Amygdala (tissue), 56 donors: Measurements from ENCODE around the gene FIBCD1.
"Not testable (repeated sequence)": the region's sequence is repeated elsewhere in the genome, so short reads cannot be mapped to it uniquely, and the experiment has no call there.

Experiments used
- DNase-seq, 56 donors: peaks; one replicate each; lab custom pipeline; 2025; lab: John Stamatoyannopoulos, UW

FIBCD1 gene

DNA sequence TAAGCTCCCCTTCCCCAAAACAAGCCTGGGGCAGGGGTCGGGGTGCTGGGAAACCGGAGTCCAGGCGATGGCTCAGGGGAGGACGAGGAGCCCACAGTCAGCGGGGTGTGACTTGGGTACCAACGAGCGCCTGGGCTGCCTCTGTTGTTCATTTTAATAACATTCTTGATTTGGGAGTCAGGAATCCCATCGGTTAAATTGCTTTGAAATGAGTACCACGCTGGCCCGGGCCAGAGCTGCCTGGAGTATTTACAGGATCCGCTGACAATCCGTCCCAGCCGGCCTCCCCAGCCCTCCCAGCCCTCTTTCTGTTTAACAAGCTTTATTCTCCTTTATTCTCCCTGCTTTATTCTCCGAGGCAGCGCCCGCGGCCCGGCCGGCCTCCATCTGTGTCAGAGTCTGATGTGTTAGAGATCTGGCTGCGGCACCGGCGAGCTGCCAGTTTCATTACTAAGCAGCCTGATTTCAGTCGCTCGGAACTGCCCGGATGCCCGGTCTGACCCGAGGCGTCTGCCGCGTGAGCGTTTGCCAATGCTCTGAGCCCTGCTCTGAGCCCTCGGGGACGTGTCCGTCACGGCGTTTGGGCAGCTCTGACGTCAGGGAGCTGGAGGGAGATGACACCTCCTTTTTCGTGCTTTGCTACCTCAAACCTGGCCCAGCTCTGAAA, 26.0 kb downstream of the FIBCD1 start:
- DNase-seq: peak in 32 of 56 donors; percentile 8 to 86 (median 38)

DNA sequence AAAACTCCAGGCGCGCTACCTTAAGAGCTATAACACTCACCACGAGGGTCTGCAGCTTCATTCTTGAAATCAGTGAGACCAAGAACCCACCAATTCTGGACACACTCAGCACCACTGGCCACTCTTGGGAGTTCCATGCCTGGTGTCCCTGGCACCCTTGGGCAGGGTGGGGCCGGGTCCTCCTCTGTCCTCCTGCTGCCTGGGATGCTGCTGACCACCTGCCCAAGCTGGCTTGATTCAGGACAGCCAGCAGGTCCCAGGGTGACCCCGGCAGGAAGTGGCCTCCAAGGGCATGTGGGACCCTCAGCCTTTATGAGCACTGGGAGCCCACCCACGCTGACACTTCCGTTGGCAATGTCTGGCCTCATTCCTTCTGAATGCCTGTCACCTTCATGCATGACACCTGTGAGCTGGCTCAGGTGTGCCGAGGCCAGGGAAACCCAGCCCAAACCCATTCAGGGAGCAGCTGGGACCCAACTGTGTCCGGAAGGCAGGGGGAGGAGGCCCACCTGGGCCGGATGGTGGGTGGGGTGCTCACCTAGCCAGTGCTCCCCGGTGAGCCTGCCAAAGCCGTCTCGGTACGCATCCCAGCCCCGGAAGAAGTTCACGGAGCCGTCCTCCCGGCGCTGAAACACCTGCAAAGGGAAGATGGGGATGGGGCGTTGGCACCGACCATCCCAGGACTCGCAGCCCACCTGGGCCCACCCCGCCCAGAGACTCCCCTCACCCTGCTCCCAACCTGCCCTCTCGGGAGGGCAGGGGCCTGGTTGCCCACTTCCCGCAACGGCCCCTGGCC, 27.6 kb downstream of the FIBCD1 start:
- no peak for DNase-seq

DNA sequence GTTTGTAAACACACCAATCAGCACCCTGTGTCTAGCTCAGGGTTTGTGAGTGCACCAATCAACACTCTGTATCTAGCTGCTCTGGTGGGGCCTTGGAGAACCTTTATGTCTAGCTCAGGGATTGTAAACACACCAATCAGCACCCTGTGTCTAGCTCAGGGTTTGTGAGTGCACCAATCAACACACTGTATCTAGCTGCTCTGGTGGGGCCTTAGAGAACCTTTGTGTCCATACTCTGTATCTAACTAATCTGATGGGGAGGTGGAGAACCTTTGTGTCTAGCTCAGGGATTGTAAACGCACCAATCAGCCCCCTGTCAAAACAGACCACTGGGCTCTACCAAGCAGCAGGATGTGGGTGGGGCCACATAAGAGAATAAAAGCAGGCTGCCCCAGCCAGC, 28.4 kb downstream of the FIBCD1 start:
- DNase-seq: not testable (repeated sequence)

DNA sequence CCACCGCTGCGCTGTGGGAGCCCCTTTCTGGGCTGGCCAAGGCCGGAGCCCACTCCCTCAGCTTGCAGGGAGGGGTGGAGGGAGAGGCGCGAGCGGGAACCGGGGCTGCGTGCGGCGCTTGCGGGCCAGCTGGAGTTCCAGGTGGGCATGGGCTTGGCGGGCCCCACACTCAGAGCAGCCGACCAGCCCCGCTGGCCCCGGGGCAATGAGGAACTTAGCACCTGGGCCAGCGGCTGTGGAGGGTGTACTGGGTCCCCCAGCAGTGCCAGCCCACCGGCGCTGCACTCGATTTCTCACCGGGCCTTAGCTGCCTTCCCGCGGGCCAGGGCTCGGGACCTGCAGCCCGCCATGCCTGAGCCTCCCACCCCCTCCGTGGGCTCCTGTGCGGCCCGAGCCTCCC, 29.0 kb downstream of the FIBCD1 start:
- DNase-seq: not testable (repeated sequence)

DNA sequence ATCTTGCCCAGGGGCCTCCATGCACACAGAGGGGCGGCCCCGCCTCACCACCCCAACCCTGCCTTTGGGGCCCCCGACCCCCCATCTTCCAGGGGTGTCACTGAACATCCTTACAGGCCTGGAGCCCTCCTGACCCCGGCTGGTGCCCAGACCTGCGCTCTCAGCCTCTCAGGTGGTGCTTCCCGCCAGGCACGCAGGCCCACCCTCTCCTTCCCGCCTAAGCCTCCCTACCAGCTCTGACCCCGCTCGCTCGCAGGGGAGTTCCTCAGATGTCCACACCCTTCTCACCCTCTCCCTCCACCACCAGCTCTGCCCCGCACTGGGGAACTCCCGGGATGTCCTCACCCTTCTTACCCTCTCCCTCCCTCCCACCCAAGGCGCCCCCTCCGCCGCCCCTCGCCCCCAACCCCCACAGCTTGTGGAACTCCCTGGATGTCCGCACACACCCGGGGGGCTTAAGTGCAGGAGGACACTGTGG, 30.1 kb downstream of the FIBCD1 start:
- no peak for DNase-seq

DNA sequence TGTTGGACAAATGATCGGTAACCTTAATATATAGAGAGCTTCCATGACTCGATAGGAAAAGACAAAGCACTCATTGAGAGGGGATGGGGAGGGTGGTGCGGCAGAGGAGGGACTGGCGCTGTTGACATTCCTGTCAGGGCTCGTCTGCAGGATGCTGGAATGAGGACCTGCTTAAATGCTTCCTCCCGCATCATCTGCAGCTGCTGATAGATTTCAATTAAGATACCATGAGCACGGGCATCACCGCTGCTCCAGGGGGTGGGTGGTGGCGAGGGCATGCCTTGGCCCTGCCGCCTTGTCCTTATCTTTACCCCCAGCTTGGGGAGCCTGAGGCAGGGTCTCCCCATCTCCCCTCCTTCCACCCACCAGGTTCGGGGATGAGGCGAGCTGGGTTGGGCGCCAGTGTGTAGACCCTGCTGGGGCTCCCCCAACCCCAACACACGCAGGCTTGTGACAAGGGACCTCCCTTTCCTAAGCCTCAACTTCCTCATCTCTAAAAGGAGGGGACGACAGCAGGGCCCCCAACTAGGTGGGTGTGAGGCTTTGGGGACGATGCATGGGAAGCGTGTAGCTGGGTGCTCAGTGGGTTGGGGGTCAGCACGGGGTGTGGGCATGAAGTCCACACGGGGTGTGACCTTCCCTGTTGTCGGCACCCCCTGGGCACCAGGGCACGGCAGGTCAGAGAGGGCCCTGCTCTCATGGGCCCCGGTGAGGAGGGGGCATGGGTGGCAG, 30.7 kb downstream of the FIBCD1 start:
- DNase-seq: no peak

DNA sequence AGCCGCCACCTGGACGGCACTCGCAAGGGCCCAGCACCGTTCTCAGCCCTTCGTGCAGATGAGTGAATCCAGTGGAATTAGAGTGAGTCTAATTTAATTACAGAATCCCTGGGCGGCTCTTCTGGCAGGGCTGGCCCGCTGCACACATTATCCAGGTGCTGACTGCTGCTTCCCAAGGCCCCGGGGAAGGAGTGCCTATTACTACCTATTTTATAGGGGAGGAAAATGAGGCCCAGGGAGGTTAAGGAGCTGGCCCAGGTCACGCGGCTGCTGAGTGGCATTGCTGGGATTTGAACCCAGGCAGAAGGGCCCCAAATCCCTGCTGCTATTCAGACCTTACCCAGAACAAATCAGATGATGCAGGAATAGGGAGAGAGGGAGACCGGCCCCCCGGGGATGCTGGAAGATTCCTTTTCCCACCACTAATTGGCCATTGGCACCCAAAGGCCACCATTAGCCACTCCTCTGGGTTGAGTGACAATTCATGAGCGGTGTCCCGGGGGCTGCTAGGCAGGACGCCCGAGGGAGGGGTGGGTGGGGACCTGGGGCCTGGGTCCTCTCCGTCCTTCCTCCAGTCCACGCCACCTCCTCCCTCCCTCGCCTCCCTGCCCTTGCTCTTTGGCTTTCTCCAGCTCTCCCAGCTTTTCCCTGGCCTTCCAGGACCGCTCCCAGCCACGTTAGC, 32.2 kb downstream of the FIBCD1 start:
- no peak for DNase-seq

DNA sequence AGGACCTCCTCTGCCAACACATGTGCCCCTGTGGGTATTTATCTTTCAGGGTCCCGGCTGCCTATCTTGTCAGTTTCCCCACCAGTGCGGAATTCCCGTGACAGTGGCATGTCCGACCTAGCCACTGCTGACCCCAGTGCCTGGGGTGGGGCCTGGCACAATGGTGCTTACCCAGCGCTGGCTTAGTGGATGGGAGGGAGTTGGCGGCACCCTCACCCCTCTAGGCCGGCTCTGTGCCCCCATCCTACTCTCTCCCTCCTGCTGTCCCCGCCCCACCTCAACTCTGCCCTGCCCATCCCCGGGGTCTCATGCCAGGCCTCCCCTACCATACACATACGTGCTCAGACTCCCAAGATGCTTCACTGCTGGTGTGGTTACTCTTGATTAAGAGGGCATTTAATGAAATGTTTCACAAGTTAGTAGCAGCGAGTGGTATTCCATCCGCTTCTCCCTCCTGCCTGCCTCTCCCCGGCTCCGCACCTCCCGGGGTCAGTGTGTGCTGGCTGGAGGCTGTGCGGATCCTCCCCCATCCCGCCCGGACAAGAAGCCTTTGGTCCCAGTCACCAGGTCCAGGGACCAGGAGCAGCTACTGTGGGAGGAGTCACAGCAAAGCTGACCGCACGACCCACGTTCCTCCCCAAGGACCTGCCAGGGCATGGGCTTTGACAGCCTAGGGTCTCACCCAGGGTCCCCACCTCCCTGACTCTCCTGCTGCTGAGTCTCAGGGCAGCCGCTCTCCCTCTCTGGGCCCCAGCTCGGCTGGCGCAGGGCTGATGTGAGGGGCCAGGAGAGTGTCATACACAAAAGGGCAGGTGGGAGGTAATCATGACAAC, 32.9 kb downstream of the FIBCD1 start:
- DNase-seq: no peak

DNA sequence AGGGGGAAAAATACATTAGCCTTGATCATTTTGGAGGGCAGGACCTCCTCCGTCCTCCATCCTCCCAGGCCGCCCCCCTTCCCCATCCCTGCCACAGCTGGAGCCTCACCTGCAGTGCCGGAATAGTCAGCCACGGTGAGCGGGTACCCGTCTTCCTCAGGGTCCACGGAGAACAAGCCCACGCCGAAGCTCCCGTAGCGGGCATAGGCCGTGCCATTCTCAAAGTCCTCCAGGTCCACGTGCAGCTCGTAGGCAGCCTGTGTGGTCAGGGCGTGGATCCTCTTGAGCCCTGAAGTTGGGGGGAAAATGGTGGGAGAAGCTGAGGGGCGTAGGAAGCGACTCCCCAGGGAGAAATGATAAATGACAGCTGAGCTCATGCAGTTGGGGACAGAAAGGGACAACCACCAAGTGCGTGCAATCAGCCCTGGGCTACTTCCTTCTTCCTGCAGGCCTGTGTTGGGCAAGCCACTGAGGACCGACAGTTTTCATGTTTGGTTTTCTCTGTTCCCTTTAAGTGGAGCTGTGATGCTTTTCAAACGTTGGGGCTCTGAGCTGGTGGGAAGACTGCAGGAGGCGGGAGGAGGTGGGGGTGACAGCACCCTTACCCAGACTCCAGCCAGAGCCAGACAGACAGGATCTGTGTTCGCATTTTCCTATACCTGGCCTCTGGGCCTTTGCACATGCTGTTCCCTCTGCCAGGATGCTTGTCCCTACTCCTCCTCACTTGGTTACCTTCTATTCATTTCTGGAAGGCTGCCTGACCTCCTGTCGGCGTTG, 33.7 kb downstream of the FIBCD1 start:
- no peak for DNase-seq

DNA sequence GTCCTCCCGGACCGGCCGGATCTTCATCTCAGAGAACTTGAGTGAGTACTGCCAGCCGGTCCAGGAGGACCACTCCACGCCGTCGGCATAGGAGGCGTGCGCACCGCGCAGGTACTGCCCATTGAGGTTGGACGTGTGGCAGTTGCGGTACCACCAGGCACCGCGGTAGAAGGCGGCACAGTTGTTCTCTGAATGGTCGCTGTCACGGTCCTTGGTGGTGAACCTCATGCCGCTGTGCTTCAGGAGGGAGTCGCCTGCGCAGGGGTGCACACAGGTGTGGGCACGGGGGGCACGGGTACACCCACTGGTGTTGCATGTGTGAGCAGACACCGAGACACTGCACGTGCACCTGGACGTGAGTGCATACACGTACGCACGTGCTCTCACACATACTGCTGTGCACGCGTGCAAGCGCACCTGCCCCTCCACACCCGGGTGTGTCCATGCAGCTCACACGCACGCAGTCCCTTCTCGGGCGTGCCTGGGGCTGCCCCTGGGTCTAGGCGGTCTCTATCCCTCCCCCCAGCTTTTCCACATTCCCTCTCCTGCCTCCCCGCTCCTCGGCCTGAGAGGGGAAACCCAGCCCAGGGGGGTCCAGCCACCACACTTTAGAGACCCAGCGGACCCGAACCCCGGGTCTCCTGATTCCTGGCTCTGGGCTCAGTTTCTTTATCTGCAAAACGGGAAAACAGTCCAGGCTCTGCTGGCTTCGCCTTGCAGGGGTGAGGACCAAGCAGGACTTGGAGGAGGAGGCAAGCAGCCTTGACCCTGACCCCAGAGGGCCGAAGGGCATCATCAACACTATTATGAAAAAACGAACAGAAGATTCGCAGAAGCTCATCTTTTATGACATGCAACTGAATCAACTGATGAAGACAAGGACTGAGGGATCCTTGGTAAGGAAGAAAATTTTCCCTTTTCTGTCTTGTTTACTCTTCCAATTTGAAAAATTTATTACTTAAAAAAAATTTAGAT, 34.7 kb downstream of the FIBCD1 start:
- DNase-seq: no peak

DNA sequence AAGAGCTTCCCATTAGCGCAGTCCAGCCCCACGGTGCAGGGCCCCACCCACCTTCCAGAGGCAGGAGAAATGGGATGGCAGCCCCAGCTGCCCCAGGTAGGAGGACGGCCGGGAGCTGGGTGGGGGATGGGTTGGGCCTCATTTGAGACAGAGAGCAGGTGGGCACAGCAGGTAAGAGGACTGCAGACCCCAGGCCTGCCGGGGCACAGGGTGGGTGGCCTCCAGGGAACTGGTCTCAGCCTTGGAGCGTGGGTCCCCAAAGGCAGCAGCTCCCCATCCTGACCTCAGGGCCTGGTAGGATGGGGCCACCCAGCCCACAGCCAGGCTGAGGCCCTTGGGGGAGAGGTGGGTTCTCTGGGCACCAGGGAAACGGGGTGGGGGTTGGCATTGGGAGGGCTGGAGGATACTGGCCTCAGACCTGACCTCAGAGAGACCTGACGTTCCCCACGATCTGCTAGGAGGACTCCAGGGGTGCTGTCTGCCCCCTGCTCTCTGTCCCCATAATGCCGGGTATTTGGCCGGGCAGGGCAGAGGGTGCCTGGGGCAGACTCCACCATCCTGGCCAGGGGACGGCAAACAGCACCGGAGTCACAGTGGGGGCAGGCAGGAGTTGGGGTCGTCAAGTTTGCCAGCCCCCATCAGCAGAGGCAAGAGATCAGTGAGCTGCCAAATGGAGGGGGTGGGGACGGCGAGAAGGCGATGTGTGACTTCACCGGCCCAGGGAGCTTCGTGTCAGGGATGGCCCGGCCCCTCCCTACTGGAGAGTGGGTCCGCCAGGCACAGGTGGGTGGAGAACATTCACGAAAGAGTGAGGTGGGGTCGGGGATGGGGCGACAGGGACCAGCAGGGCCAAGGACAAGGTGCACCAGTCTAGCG, 35.6 kb downstream of the FIBCD1 start:
- DNase-seq: no peak

DNA sequence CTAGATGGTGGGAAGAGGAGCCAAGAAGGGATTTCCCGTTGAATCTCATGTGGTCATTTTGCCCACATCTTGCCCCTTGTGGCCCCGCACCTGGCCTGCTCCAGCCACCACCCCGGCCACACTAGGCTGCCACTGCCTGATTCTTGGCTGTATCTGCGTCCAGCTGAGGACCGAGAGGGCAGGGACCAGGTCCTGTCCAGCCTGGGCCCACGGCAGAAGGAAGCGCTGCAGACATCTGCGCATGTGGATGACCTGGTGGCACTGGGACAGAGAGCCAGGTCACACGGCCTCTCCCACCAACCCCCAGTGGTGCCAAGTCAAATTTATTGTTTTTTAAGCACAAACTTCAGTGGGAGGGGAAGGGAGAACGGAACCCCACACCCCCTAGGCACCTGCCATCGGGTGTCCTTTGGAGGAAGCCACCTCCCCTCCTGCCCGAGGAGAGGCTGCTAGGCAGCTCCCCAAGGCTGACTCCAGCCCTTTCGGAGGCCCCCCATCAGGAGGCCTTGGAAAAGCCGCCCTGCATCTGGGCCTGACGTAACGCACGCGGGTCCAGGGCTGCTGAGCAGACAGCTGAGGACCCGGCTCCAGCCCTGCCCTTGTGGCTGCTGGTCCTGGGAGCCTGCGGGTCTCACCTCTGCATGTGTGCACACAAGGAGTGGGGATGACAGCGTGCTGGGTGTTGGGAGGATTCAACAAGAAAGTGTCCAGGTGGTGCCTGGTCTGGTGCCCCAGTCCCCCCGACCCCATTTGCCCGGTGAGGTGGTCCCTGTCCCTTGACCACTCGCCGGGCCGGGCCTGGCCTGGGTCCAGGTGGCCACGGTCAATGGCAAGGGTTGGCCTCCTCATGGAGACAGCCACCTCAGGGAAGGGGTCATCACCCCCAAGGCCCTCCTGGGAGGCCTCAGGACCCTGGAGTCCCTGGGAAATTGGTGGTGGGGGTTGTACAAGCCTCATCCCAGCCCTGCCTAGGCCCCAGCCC, 36.6 kb downstream of the FIBCD1 start:
- DNase-seq: no peak

DNA sequence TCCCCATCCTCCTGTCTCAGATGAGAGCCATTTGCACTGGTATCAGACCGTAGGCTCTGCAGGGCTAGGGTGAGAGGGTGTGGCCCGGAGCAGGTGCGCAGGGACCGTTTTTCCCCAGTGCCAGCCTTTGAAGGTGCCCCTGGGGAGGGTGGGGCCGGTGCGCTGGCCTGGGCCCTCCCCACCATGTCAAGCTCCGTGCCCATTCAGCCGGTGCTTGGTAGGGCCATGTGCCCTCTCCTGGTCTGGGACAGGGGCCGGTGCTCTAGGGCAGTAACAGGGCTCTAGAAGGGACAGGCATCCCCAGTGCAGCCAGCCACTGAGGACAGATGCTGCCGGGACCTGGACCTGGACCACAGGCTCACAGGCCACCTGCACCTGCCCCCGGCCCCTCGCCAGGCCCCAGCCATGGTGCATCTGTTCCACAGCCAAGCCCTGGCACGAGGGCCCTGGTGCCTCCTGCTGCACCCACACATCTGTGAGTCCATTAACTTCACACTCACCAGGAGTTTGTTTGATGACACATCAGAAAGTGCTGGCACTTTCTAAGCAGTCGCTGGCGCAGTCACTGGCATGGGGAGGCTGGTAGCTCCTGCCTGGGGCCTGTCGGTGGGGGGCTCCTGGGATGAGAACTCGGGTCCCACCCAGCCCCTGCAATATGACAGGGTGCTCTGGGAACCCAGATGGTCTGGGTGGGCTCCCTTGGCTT, 37.4 kb downstream of the FIBCD1 start:
- no peak for DNase-seq

DNA sequence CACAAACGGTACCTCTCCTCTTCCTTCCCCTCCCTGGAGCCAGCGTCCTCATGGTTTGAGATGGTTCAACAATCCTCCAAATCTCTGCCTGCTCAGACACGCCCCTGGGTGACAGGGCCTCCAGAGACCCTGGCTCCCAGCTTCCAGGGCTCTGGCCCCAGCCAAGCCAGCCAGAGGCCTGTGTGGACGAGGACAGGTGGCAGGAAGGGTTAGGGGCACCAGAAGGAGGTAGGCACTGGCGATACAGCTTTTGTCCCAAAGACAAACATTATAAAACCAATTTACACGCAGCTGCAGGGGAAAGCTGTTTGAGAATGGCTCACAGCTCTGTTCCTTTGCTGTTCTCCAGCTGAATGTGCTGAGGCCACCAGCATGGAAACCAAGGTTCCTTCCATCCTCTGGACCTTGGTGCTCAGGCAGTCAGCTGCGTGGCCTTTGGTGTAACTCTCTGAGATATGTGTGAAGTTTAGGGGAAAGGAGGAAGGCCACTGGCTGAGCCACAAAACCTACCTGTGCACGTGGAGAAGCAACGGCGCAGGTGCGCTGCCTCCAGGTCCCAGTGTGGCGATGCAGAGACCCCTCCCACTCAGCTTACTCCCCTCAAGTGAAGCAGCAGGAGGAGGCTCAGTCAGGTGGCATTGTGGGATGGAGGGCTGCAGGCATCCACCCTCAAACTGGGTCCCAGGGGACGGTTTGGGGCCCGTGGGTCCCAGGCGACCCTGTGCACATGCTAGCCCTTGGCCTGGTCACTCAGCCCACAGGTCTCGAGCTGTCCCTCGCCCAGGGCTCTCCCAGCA, 38.1 kb downstream of the FIBCD1 start:
- no peak for DNase-seq
